Measurements from ENCODE around the gene RFX7.
"Not testable (repeated sequence)": the region's sequence is repeated elsewhere in the genome, so short reads cannot be mapped to it uniquely, and the experiment has no call there.

Gene RFX7

GRCh38 chr15:56205061-56205876, 38.4 kb downstream of the RFX7 start:
- peak; percentile 22 for DNase-seq (ENCODE audit: low read depth)

- DNase-seq (ENCODE audit: low read depth): not testable (repeated sequence)
Measured at GRCh38 chr15:56203312-56203922, 40.3 kb downstream of the RFX7 start.

GRCh38 chr15:56202701-56203100, 41.0 kb downstream of the RFX7 start:
- DNase-seq (ENCODE audit: low read depth): no peak

GRCh38 chr15:56199038-56199437, 44.6 kb downstream of the RFX7 start:
- no peak for DNase-seq (ENCODE audit: low read depth)

- no peak for DNase-seq (ENCODE audit: low read depth)
Measured at GRCh38 chr15:56194035-56194434, 49.6 kb downstream of the RFX7 start.

- no peak for DNase-seq (ENCODE audit: low read depth)
Measured at GRCh38 chr15:56192659-56193442, 50.8 kb downstream of the RFX7 start.

- no peak for DNase-seq (ENCODE audit: low read depth)
Measured at GRCh38 chr15:56187665-56188064, 56.0 kb downstream of the RFX7 start.

GRCh38 chr15:56185980-56186379, 57.7 kb downstream of the RFX7 start:
- no peak for DNase-seq (ENCODE audit: low read depth)

- DNase-seq (ENCODE audit: low read depth): no peak
Measured at GRCh38 chr15:56184516-56184915, 59.2 kb downstream of the RFX7 start.

- DNase-seq (ENCODE audit: low read depth): no peak
Measured at GRCh38 chr15:56180851-56181250, 62.8 kb downstream of the RFX7 start.

GRCh38 chr15:56176996-56177395, 66.7 kb downstream of the RFX7 start:
- DNase-seq (ENCODE audit: low read depth): no peak

GRCh38 chr15:56175788-56176187, 67.9 kb downstream of the RFX7 start:
- no peak for DNase-seq (ENCODE audit: low read depth)

GRCh38 chr15:56174649-56175048, 69.0 kb downstream of the RFX7 start:
- DNase-seq (ENCODE audit: low read depth): no peak

GRCh38 chr15:56168394-56168793, 75.3 kb downstream of the RFX7 start:
- no peak for DNase-seq (ENCODE audit: low read depth)

- no peak for DNase-seq (ENCODE audit: low read depth)
Measured at GRCh38 chr15:56165234-56165633, 78.4 kb downstream of the RFX7 start.

GRCh38 chr15:56160966-56161365, 82.7 kb downstream of the RFX7 start:
- no peak for DNase-seq (ENCODE audit: low read depth)

- DNase-seq (ENCODE audit: low read depth): no peak
Measured at GRCh38 chr15:56156877-56157276, 86.8 kb downstream of the RFX7 start.

GRCh38 chr15:56155278-56155677, 88.4 kb downstream of the RFX7 start:
- DNase-seq (ENCODE audit: low read depth): not testable (repeated sequence)

- DNase-seq (ENCODE audit: low read depth): not testable (repeated sequence)
Measured at GRCh38 chr15:56154768-56155167, 88.9 kb downstream of the RFX7 start.

GRCh38 chr15:56150204-56150603, 93.5 kb downstream of the RFX7 start:
- DNase-seq (ENCODE audit: low read depth): no peak

GRCh38 chr15:56148064-56148463, 95.6 kb downstream of the RFX7 start:
- DNase-seq (ENCODE audit: low read depth): no peak

- no peak for DNase-seq (ENCODE audit: low read depth)
Measured at GRCh38 chr15:56146756-56147155, 96.9 kb downstream of the RFX7 start.

- DNase-seq (ENCODE audit: low read depth): no peak
Measured at GRCh38 chr15:56128081-56128480, 115.6 kb downstream of the RFX7 start.
